HG03565 (cell line): Measurements from ENCODE around the gene LENG1.

ENCODE experiments used
- ATAC-seq: cut with Tn5 transposase; IDR thresholded peaks from one replicate; pipeline ENCODE4 v1.9.1; 2021; ENCODE audit warnings: mild to moderate bottlenecking, moderate library complexity; ENCODE audit not compliant: unreplicated experiment

The LENG1 gene

DNA sequence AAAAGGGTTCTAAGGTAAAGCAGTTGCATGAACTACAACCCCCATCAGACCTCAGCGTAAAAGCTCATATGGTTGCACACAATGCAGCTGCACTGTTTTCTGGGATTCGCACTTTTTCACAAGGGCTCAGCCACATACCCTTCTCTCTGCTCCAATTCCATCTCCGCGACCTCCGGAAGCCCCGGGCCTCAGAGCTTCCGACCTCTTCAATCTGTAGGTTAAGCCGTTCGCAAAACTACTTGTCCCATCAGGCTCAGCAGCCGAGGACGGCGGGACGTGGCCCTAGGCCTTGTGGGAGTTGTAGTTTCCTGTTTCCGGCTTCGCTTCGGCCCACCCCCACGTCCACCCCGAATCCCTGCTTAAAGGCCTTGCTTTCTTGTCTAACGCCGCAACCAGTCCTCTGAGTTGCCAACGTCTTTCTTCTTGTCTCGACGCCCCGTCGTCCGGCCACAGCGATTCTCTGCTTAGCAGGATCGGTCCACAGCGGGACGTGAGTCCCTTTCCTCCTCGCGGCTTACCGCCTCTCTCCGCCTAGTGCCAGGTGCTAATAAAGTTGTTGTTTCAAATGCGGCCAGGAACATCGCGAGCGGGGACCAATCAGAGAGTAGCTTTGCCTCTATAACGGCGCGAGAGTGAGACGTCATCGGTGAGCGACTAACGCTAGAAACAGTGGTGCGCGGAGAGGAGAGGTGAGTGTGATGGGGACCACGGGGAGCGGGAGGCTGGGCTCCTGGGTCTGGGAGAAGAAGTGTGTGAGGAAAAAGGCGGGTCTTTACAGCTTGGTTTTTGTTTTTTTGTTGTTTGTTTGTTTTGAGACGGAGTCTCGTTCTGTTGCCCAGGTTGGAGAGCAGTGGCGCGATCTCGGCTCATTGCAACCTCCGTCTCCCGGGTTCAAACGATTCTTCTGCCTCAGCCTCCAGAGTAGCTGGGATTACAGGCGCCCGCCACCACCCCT is 44.1 kb downstream of the LENG1 start, which contains the start of the genes PRPF31 and TFPT:
TSS of gene PRPF31 (plus strand) at position 646 of the 955 bp plus-strand sequence. CDS start 2,525 bp downstream, outside the sequence.
TSS of gene TFPT (minus strand) at position 549 of the 955 bp plus-strand sequence. CDS start at position 161, 388 bp downstream.
- peak; percentile 76 for ATAC-seq

DNA sequence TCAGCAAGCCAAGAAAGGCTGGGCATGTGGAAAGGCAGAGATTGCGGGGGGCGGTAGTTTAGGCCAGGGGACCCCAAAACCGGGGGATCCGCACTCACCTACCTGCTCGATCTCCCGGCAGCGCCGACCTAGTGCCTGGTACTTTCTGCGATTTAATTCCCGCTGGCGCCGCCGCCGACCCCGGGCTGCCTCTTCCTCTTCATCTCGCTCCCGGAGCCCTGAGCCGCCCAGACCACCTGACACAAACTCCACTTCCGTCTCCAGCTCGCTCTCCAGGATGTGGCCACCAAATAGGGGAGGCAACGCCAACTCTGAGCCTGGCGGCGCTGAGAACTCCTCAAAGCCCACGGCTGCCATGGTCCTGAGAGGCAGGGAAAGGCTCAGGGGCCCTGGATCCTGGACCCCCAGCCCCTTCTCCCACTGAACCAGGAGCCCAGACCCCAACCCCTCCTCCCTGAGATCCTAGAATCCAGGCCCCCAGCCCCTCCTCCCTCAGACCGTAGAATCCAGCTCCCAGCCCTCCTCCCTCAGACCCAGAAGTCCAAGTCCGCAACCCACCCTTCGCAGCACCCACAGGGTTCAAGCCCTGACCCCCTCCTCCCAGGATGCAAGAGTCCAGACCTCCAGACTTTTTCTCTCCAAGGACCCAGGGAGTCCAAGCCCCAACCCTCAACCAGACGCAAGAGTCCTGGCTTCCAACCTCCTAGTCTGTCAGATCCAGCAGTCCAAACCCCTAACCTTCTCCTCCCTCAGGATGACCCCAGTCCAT is 45.0 kb downstream of the LENG1 start:
- ATAC-seq, result no peak

DNA sequence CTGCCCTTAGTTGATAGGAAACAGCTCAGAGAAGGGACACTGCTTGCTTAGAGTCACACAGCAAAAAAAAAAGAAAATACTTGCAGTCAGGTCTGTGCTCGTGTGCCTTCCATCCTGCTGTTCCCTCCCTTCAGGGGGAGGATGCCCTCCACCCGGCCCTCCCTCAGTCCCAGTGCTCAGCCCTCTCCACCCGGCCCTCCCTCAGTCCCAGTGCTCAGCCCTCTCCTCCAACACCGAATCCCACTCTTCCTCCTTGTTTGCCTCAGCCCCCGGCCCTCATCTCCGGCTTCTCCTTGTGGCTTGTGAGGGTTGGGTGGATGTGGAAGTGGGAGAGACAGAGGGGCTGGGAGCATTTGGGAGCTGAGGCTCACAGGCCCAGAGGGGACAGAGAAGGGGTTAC is 49.9 kb downstream of the LENG1 start:
- no peak for ATAC-seq

DNA sequence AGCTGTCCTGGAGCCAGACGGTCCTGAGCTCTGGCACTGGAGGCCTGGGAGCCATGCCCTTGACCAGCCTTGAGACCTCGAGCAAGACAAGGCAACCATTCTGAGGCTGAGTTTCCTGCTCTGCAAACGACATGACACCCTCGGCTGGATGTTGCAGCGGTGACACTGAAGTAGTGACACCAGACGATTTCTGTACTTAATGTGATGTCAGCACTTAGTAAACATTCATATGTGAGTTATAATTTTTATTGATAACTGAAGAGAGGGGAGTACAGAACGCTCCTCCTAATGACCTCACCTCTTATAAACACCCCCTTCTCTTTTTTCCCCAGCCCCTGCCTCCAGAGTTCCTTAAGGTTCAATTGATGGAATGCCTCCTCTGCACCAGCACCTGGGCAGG is 51.0 kb downstream of the LENG1 start:
- no peak for ATAC-seq

DNA sequence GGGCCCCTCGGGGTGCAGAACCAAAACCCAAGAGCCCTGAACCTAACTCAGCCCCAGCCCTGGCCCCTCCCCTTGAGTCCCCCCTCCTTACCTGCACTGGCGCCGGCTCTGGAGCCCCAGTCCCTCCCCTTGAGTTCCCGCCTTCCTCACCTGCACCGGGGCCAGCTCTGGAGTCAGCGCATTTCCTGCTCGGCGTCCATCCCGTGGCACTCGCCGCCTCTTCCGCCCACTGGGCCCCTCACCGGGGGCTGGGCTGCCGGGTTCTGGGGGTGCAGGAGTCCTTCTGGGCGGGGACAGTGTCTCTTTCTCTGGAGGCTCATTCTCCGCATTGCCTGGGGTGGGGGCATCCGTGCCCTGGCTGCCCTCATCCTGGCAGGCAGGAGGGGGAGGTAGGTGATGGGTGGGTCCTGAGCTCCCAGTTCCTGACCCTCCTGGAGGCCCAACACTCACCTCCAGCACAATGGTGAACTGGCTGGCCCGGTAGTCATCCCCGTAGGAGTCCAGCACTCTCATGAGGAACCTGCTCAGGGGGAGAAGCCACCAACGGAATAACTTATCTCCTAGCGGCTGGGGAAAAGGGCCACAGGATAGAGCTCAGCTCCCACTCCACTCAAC is 51.5 kb downstream of the LENG1 start:
- ATAC-seq, result no peak

DNA sequence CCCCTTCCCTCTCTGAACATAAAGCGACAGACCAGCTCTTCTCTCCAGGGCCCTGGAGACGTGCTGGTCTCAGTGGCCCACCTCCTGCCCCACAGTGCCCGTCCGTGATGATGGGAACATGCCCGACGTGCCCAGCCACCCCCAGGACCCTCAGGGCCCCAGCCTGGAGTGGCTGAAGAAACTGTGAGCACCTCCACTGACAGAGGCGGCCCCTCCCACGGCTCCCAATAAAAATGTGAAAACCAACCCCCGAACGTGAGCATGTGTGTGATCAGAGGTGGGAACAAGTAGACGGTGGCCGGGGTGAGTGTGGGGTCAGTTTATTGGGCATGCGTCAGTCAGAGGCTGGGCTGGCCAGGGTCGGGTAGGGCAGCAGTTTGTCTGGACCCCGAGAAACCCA is 52.8 kb downstream of the LENG1 start:
- ATAC-seq, result no peak

DNA sequence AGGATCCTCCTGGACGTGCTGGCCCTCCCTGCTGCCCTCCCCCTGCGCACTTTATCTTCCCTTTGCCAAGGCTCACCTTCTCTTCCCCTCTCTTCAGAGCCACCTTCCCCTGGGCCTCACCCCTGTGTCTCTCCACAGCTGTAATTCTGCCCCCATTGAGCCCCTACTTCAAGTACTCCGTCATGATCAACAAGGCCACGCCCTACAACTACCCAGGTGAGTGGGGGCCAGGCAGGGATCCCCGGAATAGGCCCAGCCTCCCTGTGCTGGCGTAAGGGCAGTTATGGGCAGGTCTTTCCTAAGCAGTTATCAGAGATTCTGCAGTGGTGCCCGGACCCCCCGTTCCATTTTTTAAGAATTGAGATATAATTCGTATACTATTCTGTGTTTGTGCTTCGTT is 53.7 kb downstream of the LENG1 start:
- ATAC-seq, result no peak
